Gastrocnemius medialis (tissue), 4 donors: ENCODE data around the gene RSBN1.

ENCODE experiments used
- CTCF ChIP-seq, 5 experiments: fragments of 450-650 bp in 3 of 5; fragments of 200-600 bp in 2 of 5; sonication (generic) in 2 of 5; IDR thresholded peaks in 4 of 5; conservative IDR thresholded peaks in 1 of 5; 1 replicate in 4 of 5; 2 replicates in 1 of 5; pipeline ENCODE4 v1.5.1; 2016 to 2019; ENCODE audit warnings: antibody characterized with exemption in 5 of 5, mild to moderate bottlenecking in 3 of 5, moderate library complexity in 3 of 5
- POLR2A ChIP-seq, 2 donors: fragments of 450-650 bp; IDR thresholded peaks; one replicate each; pipeline ENCODE4 v1.6.1; 2017; ENCODE audit warnings: antibody characterized with exemption in 2 of 2, mild to moderate bottlenecking in 2 of 2, moderate library complexity in 2 of 2

- TF ChIP-seq POLR2A (IDR thresholded peaks at IDR 0.05) (no peak), CTCF (IDR thresholded peaks at IDR 0.05 in 4 of 5, conservative IDR thresholded peaks at IDR 0.05 in 1 of 5) (no peak)
Measured at GRCh38 chr1:113821916-113822315, 9.6 kb upstream of the RSBN1 start.
